GM19240 (cell line): Measurements from ENCODE around the gene KRT81.

Experiments
- DNase-seq: peaks from one replicate; pipeline ENCODE4 v3.0.0; 2011; ENCODE audit warnings: low spot score; ENCODE audit not compliant: insufficient read length

The KRT81 gene

GRCh38 chr12:52291267-52291935 is at the start of gene KRT81:
Gene KRT81 (minus strand): TSS chr12:52291534. CDS start chr12:52291465, 69 bp downstream.
- no peak for DNase-seq

DNA sequence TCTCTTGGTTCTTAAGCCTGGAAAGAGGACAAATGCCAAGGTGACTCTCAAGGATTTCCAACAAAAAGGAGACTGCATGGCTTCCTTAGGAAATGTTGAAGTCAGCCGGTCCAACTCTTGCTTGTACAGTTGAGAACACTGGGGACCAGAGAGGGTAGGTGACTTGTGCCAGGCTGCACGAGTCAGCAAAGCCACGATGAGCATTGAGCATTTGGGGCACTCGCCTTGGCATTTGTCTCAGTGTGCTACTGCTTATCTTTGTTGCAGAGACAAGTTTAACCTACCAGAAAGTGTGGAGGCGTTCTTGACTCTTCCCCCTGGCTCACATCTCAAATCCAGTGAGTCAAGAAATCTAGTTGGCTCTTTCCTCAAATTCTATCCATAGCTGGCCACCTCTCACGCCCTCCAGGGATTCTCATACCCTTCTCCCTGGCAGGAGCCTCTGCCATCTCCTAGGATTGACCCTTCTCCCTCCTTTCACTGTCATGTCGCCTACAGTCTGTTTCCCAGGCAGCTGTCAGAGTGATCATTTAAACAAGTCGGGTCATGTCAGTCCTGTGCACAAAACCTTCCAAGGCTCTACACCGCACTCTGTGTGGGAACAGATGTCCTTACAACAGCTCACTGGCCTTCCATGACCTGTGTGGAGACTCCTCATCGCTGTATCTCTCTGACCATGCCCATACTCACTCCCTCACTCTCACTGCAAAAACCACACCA is 47.1 kb upstream of the KRT81 start:
- DNase-seq, result no peak

DNA sequence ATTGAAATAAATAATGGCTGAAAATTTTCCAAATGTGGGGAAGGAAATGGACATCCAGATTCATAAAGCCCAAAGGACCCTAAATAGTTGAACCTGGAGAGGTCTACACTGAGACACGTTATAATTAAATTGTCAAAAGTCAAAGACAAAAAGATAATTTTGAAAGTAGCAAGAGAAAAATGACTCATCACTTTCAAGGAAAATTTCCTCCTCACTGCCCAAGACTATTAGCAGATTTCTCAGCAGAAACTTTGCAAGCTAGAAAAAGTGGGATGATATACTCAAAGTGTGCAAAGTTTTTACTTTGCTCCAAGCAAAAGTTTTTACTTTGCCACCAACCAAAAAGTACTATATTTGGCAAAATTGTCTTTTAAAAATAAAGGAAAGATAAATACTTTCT is 45.7 kb upstream of the KRT81 start:
- DNase-seq, result no peak

GRCh38 chr12:52336641-52337040 is 45.3 kb upstream of the KRT81 start:
- DNase-seq, result no peak

DNA sequence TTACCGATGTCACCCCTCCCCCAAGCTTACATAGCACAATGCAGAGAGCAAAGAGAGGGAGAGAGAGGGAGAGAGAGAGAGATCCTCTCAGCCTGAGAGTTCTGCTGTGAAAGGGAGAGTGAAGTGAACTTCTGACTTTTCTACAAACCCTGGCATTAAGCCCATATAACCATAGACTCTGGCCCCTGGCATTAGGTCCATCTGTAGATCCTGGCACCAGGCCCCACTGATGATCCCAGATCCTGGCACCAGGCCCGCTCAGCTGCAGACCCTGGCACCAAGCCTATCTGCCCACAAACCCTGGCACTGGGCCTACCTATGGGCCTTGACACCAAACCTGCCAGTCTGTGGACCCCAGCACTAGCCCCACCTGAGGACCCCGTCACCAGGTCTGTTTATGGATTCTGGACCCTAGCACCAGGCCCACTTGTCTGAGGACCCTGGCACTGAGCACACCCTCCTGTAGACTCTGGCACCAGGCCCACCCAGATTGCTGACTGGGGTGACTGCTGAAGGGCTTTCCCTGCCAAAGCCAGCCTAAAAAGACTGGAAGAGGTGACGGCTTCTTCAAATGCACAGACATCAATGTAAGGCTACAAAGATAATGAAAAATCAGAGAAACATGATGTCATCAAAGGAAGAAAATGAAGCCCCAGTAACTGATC is 44.4 kb upstream of the KRT81 start:
- no peak for DNase-seq

- no peak for DNase-seq
These were observed 42.9 kb upstream of the KRT81 start for GRCh38 chr12:52334185-52334584.

DNA sequence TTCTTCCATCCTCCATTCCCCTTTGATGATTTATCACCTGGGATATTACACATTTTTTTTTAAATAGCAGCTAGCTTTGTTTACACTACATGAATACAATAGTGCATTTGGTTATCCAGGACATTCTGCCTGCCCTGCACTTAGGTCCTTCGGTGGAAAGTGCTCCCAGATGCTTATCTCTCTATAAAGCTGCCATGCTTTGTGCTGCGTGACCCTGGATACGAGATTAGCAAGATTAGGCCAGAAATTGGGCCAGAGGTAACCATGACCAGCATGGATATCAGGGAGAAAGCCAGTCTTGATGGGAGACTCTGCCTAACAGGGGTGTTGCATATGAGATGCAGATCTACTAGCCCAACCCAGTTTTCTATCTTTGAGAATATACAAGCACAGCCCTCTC is 42.0 kb upstream of the KRT81 start:
- no peak for DNase-seq

DNA sequence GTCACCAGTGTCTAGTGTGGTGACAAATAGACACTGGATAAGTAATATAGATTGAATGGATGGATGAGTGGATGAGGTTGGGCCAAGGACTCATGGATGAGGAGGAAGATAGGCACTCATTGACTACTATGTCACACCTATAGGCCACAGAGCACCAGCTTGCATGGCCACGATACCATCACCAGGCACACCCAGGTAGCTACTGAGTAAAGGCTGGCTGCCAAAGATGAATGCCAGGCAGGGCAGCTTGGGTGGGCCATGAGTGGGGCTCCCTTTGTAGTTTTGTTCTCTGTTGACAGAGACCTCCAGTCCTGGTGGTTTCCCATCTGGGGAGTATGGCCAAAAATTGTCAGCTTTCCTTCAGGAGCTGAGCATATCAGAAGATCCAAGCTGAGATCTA is 41.0 kb upstream of the KRT81 start:
- no peak for DNase-seq

GRCh38 chr12:52331833-52332232 is 40.5 kb upstream of the KRT81 start:
- DNase-seq, result no peak

DNA sequence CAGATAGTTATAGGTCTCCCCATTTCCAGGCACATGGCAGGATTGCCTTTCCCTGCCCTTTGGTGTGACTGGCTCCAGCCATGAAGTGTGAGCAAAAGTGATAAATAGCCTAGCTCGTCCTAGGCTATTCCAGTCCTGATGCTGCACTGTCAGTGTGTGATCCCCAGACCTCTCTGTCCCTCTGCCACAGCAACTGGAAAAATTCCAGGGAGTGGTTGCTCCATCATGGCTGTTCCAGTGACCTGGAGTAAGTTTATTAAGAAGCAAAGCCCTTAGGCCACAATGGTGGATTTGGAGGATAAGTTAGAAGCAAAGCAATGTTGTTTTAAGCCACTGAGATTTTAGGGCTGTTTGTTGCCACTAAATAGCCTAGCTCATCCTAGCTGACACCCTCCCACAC is 39.7 kb upstream of the KRT81 start:
- DNase-seq, result no peak

DNA sequence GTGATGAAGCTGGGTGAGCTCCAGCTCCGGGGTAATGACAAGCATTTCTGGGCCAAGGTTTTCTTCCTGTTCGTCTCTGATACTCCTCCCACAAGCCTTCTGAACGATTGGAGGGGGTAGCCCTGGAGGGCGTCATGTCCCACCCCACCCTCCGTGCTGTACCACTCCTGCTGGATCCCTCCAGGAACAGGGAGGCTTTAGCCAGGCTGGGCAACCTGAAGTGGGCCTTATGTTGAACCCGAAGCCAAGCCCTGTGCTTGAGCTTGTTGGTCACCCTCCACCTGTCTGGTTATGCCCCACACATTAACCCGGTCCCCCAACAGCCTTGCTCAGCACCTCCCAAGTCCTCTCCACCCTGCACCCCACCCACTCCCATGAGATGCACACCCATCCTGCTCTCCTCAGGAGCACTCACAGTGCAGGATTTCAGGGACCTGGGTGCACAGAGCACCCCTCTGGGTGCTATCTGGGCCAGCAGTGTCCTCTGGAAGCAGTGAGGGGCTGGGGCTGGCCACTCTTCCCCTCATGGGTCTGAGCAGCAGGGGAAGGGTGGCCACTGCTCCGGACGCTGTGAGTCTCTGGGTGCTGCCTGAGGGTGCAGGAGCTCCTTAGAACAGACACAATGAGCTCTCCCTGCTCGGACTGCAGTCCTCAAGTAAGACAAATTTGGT is 36.6 kb upstream of the KRT81 start:
- no peak for DNase-seq

DNA sequence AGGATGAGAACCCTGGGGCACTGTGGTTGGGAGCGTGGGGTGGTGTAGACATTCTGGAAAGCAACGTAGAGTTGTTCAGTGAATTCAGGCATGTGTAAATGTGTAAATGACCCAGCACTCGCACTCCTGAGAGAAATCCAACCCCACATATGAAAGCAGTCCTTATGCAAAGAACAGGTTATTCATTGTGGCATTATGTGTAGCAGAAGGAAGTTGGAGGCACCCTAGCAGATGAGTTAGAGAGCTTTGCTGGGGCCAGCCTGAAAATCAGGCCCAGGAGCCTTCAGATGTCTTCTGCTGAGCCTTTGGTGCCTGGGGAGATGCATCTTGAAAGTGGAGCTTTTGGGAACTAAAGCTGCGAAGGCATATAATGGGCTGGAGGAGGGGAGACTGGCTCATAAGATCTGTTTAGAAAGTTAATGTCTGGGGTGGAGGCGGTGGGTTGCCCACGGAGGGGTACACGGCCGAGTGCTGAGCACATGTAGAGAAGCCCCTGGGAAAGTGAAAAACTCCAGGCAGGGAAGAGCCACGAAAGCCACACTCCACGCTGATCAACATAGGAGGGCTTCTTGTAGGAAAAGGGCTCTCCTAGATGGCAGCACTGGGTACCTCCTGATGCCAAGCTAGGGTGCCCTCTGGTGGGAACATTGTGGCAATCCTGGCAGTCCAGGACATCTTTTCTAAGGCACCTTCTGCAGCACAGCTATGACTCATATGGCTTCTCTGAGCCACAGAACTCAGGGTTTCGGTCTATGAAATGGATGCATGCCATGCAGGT is 35.9 kb upstream of the KRT81 start:
- DNase-seq, result peak; percentile 88

DNA sequence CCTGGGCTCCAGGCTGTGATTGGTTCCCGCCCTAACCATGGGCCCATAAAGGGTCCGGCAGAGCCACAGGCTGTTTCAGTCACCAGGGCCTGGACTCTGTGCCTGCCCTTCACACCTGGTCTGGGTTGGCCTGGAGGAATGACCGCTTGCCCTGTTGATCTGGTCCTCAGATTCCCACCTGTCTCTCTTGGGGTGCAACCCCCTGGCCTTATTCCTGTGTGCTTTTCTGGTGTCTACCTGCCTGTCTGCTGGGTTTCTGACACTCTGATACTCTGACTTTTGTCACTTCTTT is 32.8 kb upstream of the KRT81 start:
- no peak for DNase-seq

DNA sequence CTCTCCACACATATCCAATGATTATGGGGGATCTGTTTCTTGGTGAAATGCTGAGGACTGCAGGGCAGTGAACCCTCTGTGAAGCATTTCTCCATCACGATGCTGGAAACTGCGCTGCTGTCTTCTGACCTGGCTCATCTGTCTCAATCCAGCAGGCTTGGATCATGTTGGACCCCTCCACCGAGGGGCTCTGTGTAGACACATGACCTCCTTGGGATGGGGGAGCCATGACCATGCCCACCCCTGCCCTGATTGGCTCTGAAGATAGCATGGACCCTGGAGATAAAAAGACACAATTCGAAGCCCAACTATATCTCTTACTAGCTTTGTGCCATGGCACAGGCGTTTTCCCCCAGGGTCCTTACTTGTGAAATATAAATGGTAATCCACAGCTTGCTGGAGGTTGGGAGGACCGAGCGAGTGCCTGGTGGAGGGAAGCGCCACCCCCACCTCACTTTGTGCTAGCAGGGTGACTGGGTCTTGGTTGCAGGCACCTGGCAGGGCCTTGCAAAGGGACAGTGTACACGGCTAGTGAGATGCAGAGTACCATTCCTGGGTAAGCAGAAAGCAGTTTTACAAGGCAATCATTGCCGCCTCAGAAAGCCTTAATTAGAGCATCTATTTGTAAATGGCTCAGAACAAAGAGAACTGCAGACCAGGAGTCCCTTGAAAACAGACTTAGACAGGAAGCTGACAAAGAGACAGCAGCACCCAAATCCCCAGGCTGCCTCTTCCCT is 32.2 kb upstream of the KRT81 start:
- DNase-seq, result no peak

GRCh38 chr12:52323001-52323400 is 31.7 kb upstream of the KRT81 start:
- no peak for DNase-seq

DNA sequence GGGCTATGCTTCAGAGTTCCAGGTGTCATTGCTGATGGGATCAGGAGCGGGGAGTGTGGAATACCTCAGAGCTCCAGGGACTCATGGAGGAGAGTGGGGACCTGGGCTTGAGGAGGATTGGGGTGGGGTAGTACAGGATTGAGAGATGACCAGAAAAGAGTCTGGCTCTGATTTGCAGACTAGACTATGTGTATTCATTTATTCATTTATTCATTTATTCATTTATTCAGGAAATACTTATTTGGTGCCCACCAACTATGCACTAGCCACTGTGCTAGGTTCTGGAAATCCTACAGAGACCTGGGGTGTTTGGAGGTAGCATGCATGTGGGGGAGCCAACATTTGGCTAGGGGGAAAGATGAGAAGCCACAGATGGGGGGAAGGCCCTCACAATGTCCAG is 30.7 kb upstream of the KRT81 start:
- DNase-seq, result no peak

- DNase-seq, result no peak
These were observed 30.1 kb upstream of the KRT81 start for GRCh38 chr12:52321418-52321817.

DNA sequence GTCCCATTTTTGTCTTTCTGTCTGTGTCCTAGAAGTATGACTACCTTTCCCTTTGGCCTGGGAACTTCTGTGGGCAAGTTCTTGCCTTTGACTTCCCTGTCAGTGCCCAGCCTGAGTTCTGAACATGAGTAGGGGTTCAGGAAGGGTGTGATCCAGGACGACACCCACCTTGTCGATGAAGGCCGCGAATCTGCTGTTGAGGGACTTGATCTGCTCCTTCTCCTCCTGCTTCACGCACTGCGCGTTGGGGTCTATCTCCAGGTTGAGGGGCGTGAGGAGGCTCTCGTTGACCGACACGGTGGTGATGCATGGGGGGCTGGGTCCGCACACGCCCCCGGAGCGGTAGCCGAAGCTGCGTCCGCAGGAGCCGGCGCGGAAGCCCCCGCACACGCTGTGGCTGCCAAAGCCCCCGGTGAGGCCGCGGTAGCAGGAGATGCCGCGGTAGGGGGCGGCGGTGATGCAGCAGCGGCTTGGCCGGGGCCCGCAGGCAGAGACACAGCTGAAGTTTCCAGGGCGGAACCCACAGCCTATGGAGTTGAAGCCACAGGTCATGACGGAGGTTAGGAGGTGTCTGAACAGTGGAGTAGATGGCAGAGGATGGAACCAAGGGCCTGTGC is 29.6 kb upstream of the KRT81 start, which contains the start of gene KRT83:
Gene KRT83, minus strand, starts transcription at position 615 of the 617 bp plus-strand sequence. Its CDS starts 63 bp downstream, at position 552.
- DNase-seq, result no peak

DNA sequence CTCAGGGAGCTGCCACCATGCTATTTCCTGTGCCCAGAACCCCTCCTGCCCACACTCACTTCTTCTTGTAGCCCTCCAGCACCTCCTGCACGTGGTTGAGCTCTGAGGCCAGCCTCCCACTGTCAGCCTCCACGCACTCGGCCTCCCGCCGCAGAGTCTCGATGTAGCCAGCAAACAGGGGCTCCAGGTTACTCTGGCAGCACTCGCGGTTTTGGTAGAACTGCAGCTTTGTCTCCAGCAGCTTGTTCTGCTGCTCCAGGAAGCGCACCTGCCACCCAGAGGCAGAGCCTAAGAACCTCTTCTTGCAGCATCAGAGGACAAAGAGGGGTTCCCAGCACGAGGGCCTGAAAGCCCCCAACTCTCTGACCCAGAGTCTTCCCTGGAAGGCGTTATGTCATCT is 27.8 kb upstream of the KRT81 start:
- DNase-seq, result no peak
